GM21526 (cell line): ENCODE measurements around the gene PHF8.

Experiments used
- ATAC-seq: cut with Tn5 transposase; IDR thresholded peaks from one replicate; pipeline ENCODE4 v1.9.1; 2021; ENCODE audit warnings: moderate library complexity; ENCODE audit not compliant: unreplicated experiment, low FRiP score

Gene PHF8

GRCh38 chrX:54029529-54030143 is 14.6 kb downstream of the PHF8 start:
- ATAC-seq: no peak

GRCh38 chrX:54024350-54024749 is 19.9 kb downstream of the PHF8 start:
- ATAC-seq: no peak

GRCh38 chrX:54012830-54013500 is 31.3 kb downstream of the PHF8 start:
- ATAC-seq: no peak

- ATAC-seq: no peak
These were observed 36.6 kb downstream of the PHF8 start for GRCh38 chrX:54007682-54008081.

- no peak for ATAC-seq
These were observed 46.5 kb downstream of the PHF8 start for GRCh38 chrX:53997724-53998123.

- ATAC-seq: no peak
These were observed 51.7 kb downstream of the PHF8 start for GRCh38 chrX:53992589-53992988.

- ATAC-seq: no peak
These were observed 54.1 kb downstream of the PHF8 start for GRCh38 chrX:53990171-53990570.

GRCh38 chrX:53984895-53985294 is 59.4 kb downstream of the PHF8 start:
- ATAC-seq: no peak

GRCh38 chrX:53974529-53974928 is 69.7 kb downstream of the PHF8 start:
- no peak for ATAC-seq

- ATAC-seq: no peak
These were observed 74.7 kb downstream of the PHF8 start for GRCh38 chrX:53969540-53969939.

- ATAC-seq: no peak
These were observed 94.0 kb downstream of the PHF8 start for GRCh38 chrX:53950130-53950733.

- ATAC-seq: no peak
These were observed 104.1 kb downstream of the PHF8 start for GRCh38 chrX:53940180-53940579.

- ATAC-seq: no peak
These were observed 105.1 kb downstream of the PHF8 start for GRCh38 chrX:53939127-53939526.

- ATAC-seq: no peak
These were observed 113.5 kb downstream of the PHF8 start for GRCh38 chrX:53930515-53931380.

GRCh38 chrX:53926030-53926429 is 118.2 kb downstream of the PHF8 start:
- ATAC-seq: no peak

GRCh38 chrX:53918702-53919101 is 125.6 kb downstream of the PHF8 start:
- no peak for ATAC-seq

GRCh38 chrX:53900623-53901022 is 143.7 kb downstream of the PHF8 start:
- ATAC-seq: no peak

- no peak for ATAC-seq
These were observed 149.0 kb downstream of the PHF8 start for GRCh38 chrX:53895270-53895669.
